Measurements from ENCODE around the gene COMMD6.

COMMD6 gene

GRCh38 chr13:75482070-75482819 lies 55.4 kb downstream of the COMMD6 start, which contains the start of gene TBC1D4:
Gene TBC1D4 (minus strand): TSS chr13:75482169. CDS start chr13:75481767, 402 bp downstream.
- peak; percentile 79 for DNase-seq (ENCODE audit: low spot score)

- DNase-seq (ENCODE audit: low spot score) = peak; percentile 26
These were observed 56.2 kb downstream of the COMMD6 start for GRCh38 chr13:75481176-75482069.

GRCh38 chr13:75480671-75481175 lies 56.9 kb downstream of the COMMD6 start:
- DNase-seq (ENCODE audit: low spot score) = peak; percentile 16

- DNase-seq (ENCODE audit: low spot score) = no peak
These were observed 58.4 kb downstream of the COMMD6 start for GRCh38 chr13:75479102-75479740.

- no peak for DNase-seq (ENCODE audit: low spot score)
These were observed 59.0 kb downstream of the COMMD6 start for GRCh38 chr13:75478659-75479058.

All from kidney capillary endothelial cell (primary cell).